ENCODE measurements around the gene OR52N4. TPM values are rescaled to one million over a fixed set of nuclear protein-coding genes. Genes with fewer than 3 reads are reported as not detected.

The OR52N4 gene
- total and polyA plus RNA-seq, 2 of the 4 experiments (the other 2 are of a cell fraction), result not detected

DNA sequence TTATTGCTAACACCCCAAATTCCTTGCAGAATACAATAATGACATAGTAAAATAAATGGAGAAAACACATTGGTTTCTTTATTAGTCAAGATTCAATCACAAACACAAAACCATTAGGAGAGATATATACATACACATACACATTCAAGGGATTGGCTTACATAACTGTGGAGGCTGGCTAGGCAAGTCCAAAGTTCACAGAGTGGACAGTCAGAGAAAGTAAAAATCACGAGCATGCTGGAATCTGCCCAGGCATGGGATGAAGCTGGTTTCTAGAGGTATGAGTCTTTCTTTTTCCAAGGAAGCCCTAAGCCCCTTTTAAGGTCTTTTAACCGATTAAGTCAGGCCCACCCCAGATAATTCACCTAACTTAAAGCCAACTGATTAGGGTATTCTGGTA lies 31.4 kb upstream of the OR52N4 start:
- dilution Hi-C loops (cut with HindIII; ENCODE audit: low sequenced_read_pairs, unreplicated experiment), result no loop called here
- CTCF ChIA-PET, result no interaction called here

More for the DNA sequence above, 31.4 kb upstream of the OR52N4 start:
- intact Hi-C loops (cut with micrococcal nuclease), result no loop called here
- no peaks in the 10 kb centered on the region for H3K9me1 ChIP-seq (ENCODE audit: insufficient read depth, low read length)
- H3K23ac ChIP-seq (ENCODE audit: low read depth, low read length), result no peak overlapping the region
- no CpG with 5 or more reads among the region's 2 CpGs for WGBS, 2 experiments (ENCODE audit: extremely low coverage in 2 of 2, insufficient read length in 1 of 2)
- H3K79me1 ChIP-seq (ENCODE audit: low read depth in 1 of 2, low read length in 2 of 2), result no peaks in the 10 kb centered on the region
- no peak overlapping the region for H3K14ac ChIP-seq (replicated peaks; ENCODE audit: low read depth, low read length)
- no peak overlapping the region for H2BK15ac ChIP-seq (ENCODE audit: low read depth, low read length)
- H3K56ac ChIP-seq (ENCODE audit: extremely low read depth, insufficient read depth, low read length), result no peak overlapping the region
- H3K18ac ChIP-seq (ENCODE audit: low read depth, low read length), result no peak overlapping the region
- H4K8ac ChIP-seq (ENCODE audit: low read depth in 2 of 2, low read length in 2 of 2), result no peak overlapping the region
- H3K27me3 ChIP-seq (ENCODE audit: control insufficient read depth, insufficient read depth, low read length), result no peaks in the 10 kb centered on the region; the same call in none of the 2 replicates
- H2BK120ac ChIP-seq (ENCODE audit: low read depth, low read length), result no peak overlapping the region
- H4K20me1 ChIP-seq (ENCODE audit: insufficient read depth, low read length), result no peaks in the 10 kb centered on the region
- no peak overlapping the region for H3K9ac ChIP-seq (ENCODE audit: low read depth, low read length)
- no TSS peak for BruUV-seq (replicated peaks)
- H3K36me3 ChIP-seq (ENCODE audit: control insufficient read depth, insufficient read depth, low read length), result no peaks in the 10 kb centered on the region
- POLR2A ChIA-PET (ENCODE audit: unreplicated experiment), result no interaction called here
- in situ Hi-C loops (cut with MboI; ENCODE audit: low sequenced_read_pairs), result no loop called here
- no peak overlapping the region for H4K91ac ChIP-seq (ENCODE audit: insufficient read depth, low read depth, low read length)
- H4K5ac ChIP-seq (ENCODE audit: low read depth, low read length), result no peak overlapping the region
- H2AFZ ChIP-seq (replicated peaks; ENCODE audit: low read length, poor library complexity), result no peak overlapping the region
- no peak overlapping the region for H3K4ac ChIP-seq (ENCODE audit: low read depth, low read length)
- H2BK20ac ChIP-seq (ENCODE audit: low read depth, low read length), result no peak overlapping the region
- no peak overlapping the region for H2BK5ac ChIP-seq (ENCODE audit: low read depth, low read length, poor library complexity, severe bottlenecking)
- no peaks in the 10 kb centered on the region for H3K4me1 ChIP-seq (ENCODE audit: control insufficient read depth, insufficient read depth, low read length)
- no peak overlapping the region for H3K27ac ChIP-seq (ENCODE audit: insufficient read depth, low read length)
- no peak for TF ChIP-seq MXI1 (IDR thresholded peaks at IDR 0.05; ENCODE audit: borderline replicate concordance, low read depth, low read length)
- no peak for TF ChIP-seq CEBPB (IDR thresholded peaks at IDR 0.05; ENCODE audit: low read depth, low read length)
- H3K4me2 ChIP-seq (ENCODE audit: low read depth, low read length), result no peak overlapping the region
- DNase-seq (no peak), ATAC-seq (ENCODE audit: low read depth) (no peak)
- no peaks in the 10 kb centered on the region for H3K9me3 ChIP-seq (ENCODE audit: control insufficient read depth, insufficient read depth, low read length)
- no peak overlapping the region for H3K4me3 ChIP-seq (ENCODE audit: insufficient read depth, low read depth, low read length)
- no peak overlapping the region for H2AK5ac ChIP-seq (ENCODE audit: low read depth, low read length)
- H2AK9ac ChIP-seq (replicated peaks; ENCODE audit: low read depth, low read length, poor library complexity), result no peak overlapping the region

Data from IMR-90 (cell line).